Measurements from ENCODE around the gene ZKSCAN3. TPM values are rescaled to one million over a fixed set of nuclear protein-coding genes. Genes with fewer than 3 reads are reported as not detected.
"Not testable (repeated sequence)": the region's sequence is repeated elsewhere in the genome, so short reads cannot be mapped to it uniquely, and the experiment has no call there.

Gene ZKSCAN3
- total RNA-seq (1 to 10 TPM; 3.1 to 6.8 (median 5.1) TPM), polyA plus RNA-seq (1 to 10 TPM; 1.0 to 2.1 TPM)
- long read RNA-seq, donor 1, partial matches to known transcripts, result 3 of 3 reads
- long read RNA-seq, donor 1, other reads (novel, unspliced or antisense), result 0 of 3 reads
- long read RNA-seq, donor 2, full-length matches to known transcripts, result 1 of 6 reads
- long read RNA-seq, donor 2, partial matches to known transcripts, result 1 of 6 reads
- long read RNA-seq, donor 2, other reads (novel, unspliced or antisense), result 4 of 6 reads
- long read RNA-seq, donor 3, full-length matches to known transcripts, result 1 of 7 reads
- long read RNA-seq, donor 3, partial matches to known transcripts, result 2 of 7 reads
- long read RNA-seq, donor 3, other reads (novel, unspliced or antisense), result 4 of 7 reads

- Histone ChIP-seq H3K36me3 (no peaks in the 10 kb centered on the region), H3K4me1 (peaks cover 3 to 36% (median 24%) of the 10 kb centered on the region in 9 donors), H3K4me3 (peak within 1 kb of the TSS; percentile 61 to 88 (median 78)), H3K9me3 (no peaks in the 10 kb centered on the region), H3K27me3 (no peaks in the 10 kb centered on the region), H3K27ac (peak within 1 kb of the TSS; percentile 28 to 90 (median 78))
- intact Hi-C loops (cut with DNase I), result loop anchor here in 8 of 10 donors (2.0 to 10.0 kb wide), 9 partner anchors 13 to 445 kb away; partner anchors contain the start of genes ZSCAN26 (in 3 of the 8), ZSCAN9 (in 3 of the 8), NKAPL (in 1 of the 8) and PGBD1 (in 1 of the 8)
- TF ChIP-seq CTCF (IDR thresholded peaks at IDR 0.05), result no peak
- WGBS, 2 donors, result 1 to 2% methylated on average over 30 of the region's 30 CpGs
- peak; percentile 82 to 85 for DNase-seq
- ATAC-seq, result peak; percentile 93 to 97 (median 96)
Observed at GRCh38 chr6:28349892-28350737, at the start of gene ZKSCAN3. ZKSCAN3 (plus strand) TSS chr6:28349947; CDS start chr6:28359587, 9,640 bp downstream.

GRCh38 chr6:28303570-28303969 is 46.2 kb upstream of the ZKSCAN3 start:
- ATAC-seq (no peak), DNase-seq (no peak)
- Histone ChIP-seq H3K4me1 (no peaks in the 10 kb centered on the region), H3K27ac (no peak overlapping the region), H3K27me3 (no peaks in the 10 kb centered on the region), H3K36me3 (peaks cover 0 to 35% (median 4%) of the 10 kb centered on the region in 9 donors), H3K9me3 (peaks cover 0 to 29% (median 0%) of the 10 kb centered on the region in 11 donors), H3K4me3 (no peak overlapping the region)
- TF ChIP-seq CTCF (IDR thresholded peaks at IDR 0.05), result no peak
- WGBS, 2 donors, result 95% methylated on average over 3 of the region's 3 CpGs
- intact Hi-C loops (cut with DNase I), result no loop called here

- H3K36me3 ChIP-seq, result peaks cover 0 to 21% (median 2%) of the 10 kb centered on the region in 9 donors
- H3K4me3 ChIP-seq; H3K27me3 ChIP-seq; ATAC-seq; H3K27ac ChIP-seq; intact Hi-C loops (cut with DNase I); H3K4me1 ChIP-seq; DNase-seq: not testable (repeated sequence)
- peaks cover 0 to 41% (median 0%) of the 10 kb centered on the region in 11 donors for H3K9me3 ChIP-seq
Observed at GRCh38 chr6:28306363-28306762, 43.4 kb upstream of the ZKSCAN3 start.

GRCh38 chr6:28311139-28311823 is 38.5 kb upstream of the ZKSCAN3 start:
- intact Hi-C loops (cut with DNase I), result no loop called here
- no peaks in the 10 kb centered on the region for H3K27me3 ChIP-seq
- WGBS, 2 donors, result 85 to 87% methylated on average over 9 of the region's 9 CpGs
- DNase-seq, result no peak
- H3K9me3 ChIP-seq, result peaks cover 0 to 35% (median 0%) of the 10 kb centered on the region in 11 donors
- no peak for TF ChIP-seq CTCF (IDR thresholded peaks at IDR 0.05)
- H3K4me1 ChIP-seq, result no peaks in the 10 kb centered on the region
- H3K27ac ChIP-seq, result no peak overlapping the region
- ATAC-seq, result no peak
- H3K36me3 ChIP-seq, result peaks cover 0 to 7% (median 0%) of the 10 kb centered on the region in 9 donors
- no peak overlapping the region for H3K4me3 ChIP-seq
